ENCODE data around the gene ZMYND19.

DNA sequence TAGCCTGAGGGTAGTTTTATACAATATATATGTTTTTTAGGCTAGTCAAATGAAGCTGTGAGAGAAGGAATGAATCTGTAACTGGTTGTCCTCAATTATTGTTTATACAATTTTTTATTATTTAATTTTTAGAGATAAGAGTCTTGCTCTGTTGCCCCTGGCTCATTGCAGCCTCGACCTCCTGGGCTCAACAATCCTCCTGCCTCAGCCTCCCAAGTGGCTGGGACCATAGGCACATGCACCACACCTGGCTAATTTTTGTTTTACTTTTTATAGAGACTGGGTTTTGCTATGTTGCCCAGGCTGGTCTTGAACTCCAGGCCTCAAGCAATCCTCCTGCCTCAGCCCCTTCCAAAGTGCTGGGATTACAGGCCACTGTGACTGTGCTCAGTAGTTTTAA lies 36.0 kb downstream of the ZMYND19 start:
- TF ChIP-seq POLR2AphosphoS5 (IDR thresholded peaks at IDR 0.05) (no peak), EP300 (IDR thresholded peaks at IDR 0.05) (no peak)
- TF ChIP-seq, protein P1, sequence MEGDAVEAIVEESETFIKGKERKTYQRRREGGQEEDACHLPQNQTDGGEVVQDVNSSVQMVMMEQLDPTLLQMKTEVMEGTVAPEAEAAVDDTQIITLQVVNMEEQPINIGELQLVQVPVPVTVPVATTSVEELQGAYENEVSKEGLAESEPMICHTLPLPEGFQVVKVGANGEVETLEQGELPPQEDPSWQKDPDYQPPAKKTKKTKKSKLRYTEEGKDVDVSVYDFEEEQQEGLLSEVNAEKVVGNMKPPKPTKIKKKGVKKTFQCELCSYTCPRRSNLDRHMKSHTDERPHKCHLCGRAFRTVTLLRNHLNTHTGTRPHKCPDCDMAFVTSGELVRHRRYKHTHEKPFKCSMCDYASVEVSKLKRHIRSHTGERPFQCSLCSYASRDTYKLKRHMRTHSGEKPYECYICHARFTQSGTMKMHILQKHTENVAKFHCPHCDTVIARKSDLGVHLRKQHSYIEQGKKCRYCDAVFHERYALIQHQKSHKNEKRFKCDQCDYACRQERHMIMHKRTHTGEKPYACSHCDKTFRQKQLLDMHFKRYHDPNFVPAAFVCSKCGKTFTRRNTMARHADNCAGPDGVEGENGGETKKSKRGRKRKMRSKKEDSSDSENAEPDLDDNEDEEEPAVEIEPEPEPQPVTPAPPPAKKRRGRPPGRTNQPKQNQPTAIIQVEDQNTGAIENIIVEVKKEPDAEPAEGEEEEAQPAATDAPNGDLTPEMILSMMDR (IDR thresholded peaks at IDR 0.05) = no peak
